Measurements from ENCODE around the gene TUBA1C. TPM values are rescaled to one million over a fixed set of nuclear protein-coding genes. Genes with fewer than 3 reads are reported as not detected.
A peak's percentile ranks its signal among the peaks of the same experiment; 100 is the strongest.

The TUBA1C gene
- total and polyA plus RNA-seq, 2 of the 4 experiments (the other 2 are of a cell fraction): 1,420 to 2,555 TPM

DNA sequence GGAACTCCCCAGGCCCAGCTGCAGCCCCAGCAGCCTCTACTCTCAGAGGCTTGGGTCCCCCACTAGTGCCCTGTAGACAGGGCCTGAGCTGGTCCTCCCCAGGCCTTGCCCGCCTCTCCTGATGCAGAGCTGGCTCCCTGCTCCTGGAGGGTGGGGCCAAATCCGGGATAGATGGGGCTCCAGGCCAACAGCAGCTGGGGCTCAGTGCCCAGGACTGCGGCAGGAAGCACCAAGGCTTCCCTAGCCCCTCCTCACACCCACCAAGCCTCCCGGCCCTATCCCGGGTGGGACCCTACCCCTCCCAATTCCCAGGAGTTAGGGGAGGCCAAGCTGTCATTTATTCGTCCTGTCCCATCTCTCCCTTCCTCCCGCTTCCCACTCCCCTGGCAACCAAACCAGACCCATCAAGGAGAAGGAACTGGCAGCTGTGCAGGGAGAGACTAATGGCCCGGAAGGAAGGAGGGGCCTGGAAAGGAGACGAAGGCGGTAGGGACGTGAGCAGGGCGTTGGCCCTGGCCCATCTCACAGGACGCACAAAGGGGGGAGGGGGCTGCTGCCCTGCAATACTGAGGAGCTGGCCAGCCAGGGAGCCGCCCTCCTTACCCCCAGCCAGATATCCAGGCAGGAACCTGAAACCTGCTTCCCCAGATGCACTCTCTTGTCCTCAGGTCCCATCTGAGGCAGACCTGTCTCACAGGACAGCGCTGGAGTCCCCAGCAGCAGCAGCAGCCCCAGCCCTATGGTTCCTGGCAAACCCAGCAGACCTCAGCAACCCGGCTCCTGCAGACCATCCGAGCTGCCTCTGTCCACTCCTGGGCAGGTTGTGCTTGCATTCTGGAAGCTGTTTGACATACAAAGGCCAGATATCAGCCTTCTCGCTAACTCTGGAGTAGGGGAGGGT lies 28.4 kb downstream of the TUBA1C start:
- TF ChIP-seq, protein P1, sequence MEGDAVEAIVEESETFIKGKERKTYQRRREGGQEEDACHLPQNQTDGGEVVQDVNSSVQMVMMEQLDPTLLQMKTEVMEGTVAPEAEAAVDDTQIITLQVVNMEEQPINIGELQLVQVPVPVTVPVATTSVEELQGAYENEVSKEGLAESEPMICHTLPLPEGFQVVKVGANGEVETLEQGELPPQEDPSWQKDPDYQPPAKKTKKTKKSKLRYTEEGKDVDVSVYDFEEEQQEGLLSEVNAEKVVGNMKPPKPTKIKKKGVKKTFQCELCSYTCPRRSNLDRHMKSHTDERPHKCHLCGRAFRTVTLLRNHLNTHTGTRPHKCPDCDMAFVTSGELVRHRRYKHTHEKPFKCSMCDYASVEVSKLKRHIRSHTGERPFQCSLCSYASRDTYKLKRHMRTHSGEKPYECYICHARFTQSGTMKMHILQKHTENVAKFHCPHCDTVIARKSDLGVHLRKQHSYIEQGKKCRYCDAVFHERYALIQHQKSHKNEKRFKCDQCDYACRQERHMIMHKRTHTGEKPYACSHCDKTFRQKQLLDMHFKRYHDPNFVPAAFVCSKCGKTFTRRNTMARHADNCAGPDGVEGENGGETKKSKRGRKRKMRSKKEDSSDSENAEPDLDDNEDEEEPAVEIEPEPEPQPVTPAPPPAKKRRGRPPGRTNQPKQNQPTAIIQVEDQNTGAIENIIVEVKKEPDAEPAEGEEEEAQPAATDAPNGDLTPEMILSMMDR (conservative IDR thresholded peaks at IDR 0.05; ENCODE audit: low read depth, low read length): no peak
- TF ChIP-seq MAZ (IDR thresholded peaks at IDR 0.05; ENCODE audit: borderline replicate concordance, low read depth, low read length): no peak
- no peak for TF ChIP-seq SMC3 (IDR thresholded peaks at IDR 0.05; ENCODE audit: low read depth, low read length)
- TF ChIP-seq CEBPB (IDR thresholded peaks at IDR 0.05; ENCODE audit: low read depth, low read length): no peak
- TF ChIP-seq RCOR1 (IDR thresholded peaks at IDR 0.05; ENCODE audit: insufficient replicate concordance, low read length): no peak
- no peak for TF ChIP-seq CHD1 (IDR thresholded peaks at IDR 0.05; ENCODE audit: low read depth, low read length)
- Histone ChIP-seq H2AFZ (replicated peaks; ENCODE audit: low read length, poor library complexity) (peak overlapping the region; percentile 70), H4K8ac (ENCODE audit: low read depth in 2 of 2, low read length in 2 of 2) (no peak overlapping the region), H3K9ac (ENCODE audit: low read depth, low read length) (no peak overlapping the region), H3K36me3 (ENCODE audit: control insufficient read depth, insufficient read depth, low read length) (no peaks in the 10 kb centered on the region), H3K79me1 (ENCODE audit: low read depth in 1 of 2, low read length in 2 of 2) (no peaks in the 10 kb centered on the region), H4K20me1 (ENCODE audit: insufficient read depth, low read length) (no peaks in the 10 kb centered on the region), H2AK9ac (replicated peaks; ENCODE audit: low read depth, low read length, poor library complexity) (peak overlapping the region; percentile 65), H3K23ac (ENCODE audit: low read depth, low read length) (no peak overlapping the region), H3K4ac (ENCODE audit: low read depth, low read length) (no peak overlapping the region), H3K18ac (ENCODE audit: low read depth, low read length) (no peak overlapping the region), H4K5ac (ENCODE audit: low read depth, low read length) (no peak overlapping the region), H3K14ac (replicated peaks; ENCODE audit: low read depth, low read length) (no peak overlapping the region), H2AK5ac (ENCODE audit: low read depth, low read length) (no peak overlapping the region), H3K4me1 (ENCODE audit: control insufficient read depth, insufficient read depth, low read length) (peaks cover 7% of the 10 kb centered on the region), H3K56ac (ENCODE audit: extremely low read depth, insufficient read depth, low read length) (no peak overlapping the region), H2BK120ac (ENCODE audit: low read depth, low read length) (no peak overlapping the region), H3K27ac (ENCODE audit: insufficient read depth, low read length) (no peak overlapping the region), H4K91ac (ENCODE audit: insufficient read depth, low read depth, low read length) (no peak overlapping the region), H3K4me3 (ENCODE audit: insufficient read depth, low read depth, low read length) (no peak overlapping the region), H3K9me1 (ENCODE audit: insufficient read depth, low read length) (no peaks in the 10 kb centered on the region), H3K9me3 (ENCODE audit: control insufficient read depth, insufficient read depth, low read length) (peaks cover 6% of the 10 kb centered on the region; the same call in 1 of the 2 replicates), H3K4me2 (ENCODE audit: low read depth, low read length) (no peak overlapping the region), H2BK15ac (ENCODE audit: low read depth, low read length) (no peak overlapping the region), H3K27me3 (ENCODE audit: control insufficient read depth, insufficient read depth, low read length) (peaks cover 55% of the 10 kb centered on the region), H2BK20ac (ENCODE audit: low read depth, low read length) (no peak overlapping the region), H2BK5ac (ENCODE audit: low read depth, low read length, poor library complexity, severe bottlenecking) (no peak overlapping the region)
- dilution Hi-C loops (cut with HindIII; ENCODE audit: low sequenced_read_pairs, unreplicated experiment) (no loop called here), in situ Hi-C loops (cut with MboI; ENCODE audit: low sequenced_read_pairs) (no loop called here), intact Hi-C loops (cut with micrococcal nuclease) (no loop called here)
- ATAC-seq (ENCODE audit: low read depth) (no peak; the same call in 1 of the 2 replicates), DNase-seq (no peak)
- BruUV-seq (replicated peaks): no TSS peak
- WGBS, 2 experiments (ENCODE audit: extremely low coverage in 2 of 2, insufficient read length in 1 of 2): 0% methylated on average over 1 of the region's 18 CpGs; no CpG with 5 or more reads in 1 of the 2 experiments
- ChIA-PET POLR2A (ENCODE audit: unreplicated experiment) (no interaction called here), CTCF (interaction anchor here (0.6 to 1.0 kb wide), 2 partner anchors 65 to 169 kb away, joined by 3 to 4 read pairs; no protein-coding TSS in a partner anchor)

Data from IMR-90 (cell line).